ENCODE results near the gene ALCAM.

The ALCAM gene

DNA sequence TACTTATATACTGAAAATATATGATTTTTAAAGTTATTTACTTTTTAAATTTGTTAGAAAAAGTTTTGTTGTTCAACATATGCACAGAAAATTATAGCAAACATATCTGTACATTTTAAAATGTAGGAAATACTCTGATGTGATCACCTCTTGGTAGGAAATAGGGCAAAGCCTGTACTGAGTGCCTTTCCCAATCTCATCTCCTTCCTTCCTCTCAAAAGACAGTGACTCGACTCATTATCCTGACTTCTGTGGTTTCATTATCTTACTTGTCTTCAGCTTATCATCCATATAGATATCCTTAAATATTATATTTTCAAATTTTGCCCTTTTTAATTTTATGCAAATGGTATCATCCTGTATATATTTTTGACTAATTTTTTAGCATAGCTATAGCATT is 18.4 kb upstream of the ALCAM start:
- DNase-seq: no peak
- TF ChIP-seq POLR2A (IDR thresholded peaks at IDR 0.05; ENCODE audit: low read length) (no peak), GATA1 (IDR thresholded peaks at IDR 0.05; ENCODE audit: low read depth, low read length) (no peak)

DNA sequence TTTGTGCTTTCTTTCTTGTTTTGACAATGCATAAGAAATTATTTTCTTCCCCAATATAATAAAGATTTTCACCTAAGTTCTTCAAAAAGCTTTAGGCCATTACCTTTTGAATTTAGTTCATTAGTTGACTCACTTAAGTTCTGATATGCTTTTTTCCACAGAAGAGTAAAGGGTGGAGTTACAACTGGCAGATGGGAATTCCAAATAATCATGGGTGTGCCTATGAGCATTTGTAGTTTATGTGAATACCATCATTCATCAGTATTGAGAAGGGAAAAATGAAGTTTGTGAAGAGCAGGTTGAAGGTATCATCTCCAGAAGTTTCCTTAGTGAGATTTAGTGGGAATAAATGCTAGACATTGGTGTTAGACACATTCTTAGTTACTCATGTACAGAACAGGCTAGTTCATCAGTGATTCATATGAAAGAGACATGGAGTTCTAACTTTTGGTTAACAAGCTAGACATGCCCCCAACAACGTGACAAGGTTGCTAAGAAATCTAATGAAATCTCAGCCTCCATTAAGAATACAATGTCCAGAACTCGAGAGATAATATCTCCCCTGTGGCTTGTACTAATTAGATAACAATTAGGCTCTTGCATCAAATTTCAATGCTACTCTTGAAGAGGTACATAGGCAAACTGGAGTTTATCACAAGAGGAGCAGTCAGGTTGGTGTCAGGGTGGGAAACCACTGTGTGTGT is 16.9 kb upstream of the ALCAM start:
- TF ChIP-seq POLR2A (IDR thresholded peaks at IDR 0.05; ENCODE audit: low read length): no peak
- TF ChIP-seq GATA1 (IDR thresholded peaks at IDR 0.05; ENCODE audit: low read depth, low read length): no peak
- DNase-seq: no peak

DNA sequence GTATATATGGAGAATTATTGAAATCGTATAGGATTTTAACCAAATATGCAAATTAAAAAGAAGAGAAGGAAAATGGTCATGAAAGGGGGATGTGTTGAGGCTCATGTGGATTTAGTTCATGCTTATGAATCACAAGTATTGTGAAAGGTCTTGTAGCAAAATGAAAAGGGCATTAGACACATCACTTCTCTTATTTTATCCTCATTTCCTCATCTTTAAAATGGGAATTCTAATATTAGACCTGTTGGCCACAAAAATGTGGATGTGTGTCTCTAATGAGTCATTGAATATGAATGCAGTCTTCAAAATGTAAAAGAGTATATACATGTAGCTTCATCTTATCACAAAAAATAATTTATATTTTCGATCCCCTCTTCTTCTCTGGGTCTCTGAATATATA is 14.9 kb upstream of the ALCAM start:
- DNase-seq: no peak
- TF ChIP-seq GATA1 (IDR thresholded peaks at IDR 0.05; ENCODE audit: low read depth, low read length): no peak
- no peak for TF ChIP-seq POLR2A (IDR thresholded peaks at IDR 0.05; ENCODE audit: low read length)

DNA sequence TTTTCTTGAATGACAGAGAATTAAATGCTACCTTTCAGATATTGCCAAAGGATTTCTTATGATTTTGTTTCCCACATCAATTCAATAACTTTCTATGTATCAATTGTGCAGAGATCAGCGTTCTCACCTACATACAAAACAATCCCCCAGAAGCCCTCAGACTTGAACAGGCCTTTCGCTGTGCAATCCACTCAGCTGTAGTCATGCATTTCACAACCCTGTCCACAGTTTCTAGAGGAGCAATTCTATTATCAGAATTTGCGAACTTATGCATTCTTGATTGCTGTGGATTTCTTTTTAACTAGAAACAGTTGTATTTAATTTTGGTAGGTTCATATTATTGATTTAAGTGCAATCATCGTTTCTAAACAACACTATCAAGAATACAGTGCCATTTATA is 13.7 kb upstream of the ALCAM start:
- DNase-seq: no peak
- TF ChIP-seq POLR2A (IDR thresholded peaks at IDR 0.05; ENCODE audit: low read length): no peak
- no peak for TF ChIP-seq GATA1 (IDR thresholded peaks at IDR 0.05; ENCODE audit: low read depth, low read length)

DNA sequence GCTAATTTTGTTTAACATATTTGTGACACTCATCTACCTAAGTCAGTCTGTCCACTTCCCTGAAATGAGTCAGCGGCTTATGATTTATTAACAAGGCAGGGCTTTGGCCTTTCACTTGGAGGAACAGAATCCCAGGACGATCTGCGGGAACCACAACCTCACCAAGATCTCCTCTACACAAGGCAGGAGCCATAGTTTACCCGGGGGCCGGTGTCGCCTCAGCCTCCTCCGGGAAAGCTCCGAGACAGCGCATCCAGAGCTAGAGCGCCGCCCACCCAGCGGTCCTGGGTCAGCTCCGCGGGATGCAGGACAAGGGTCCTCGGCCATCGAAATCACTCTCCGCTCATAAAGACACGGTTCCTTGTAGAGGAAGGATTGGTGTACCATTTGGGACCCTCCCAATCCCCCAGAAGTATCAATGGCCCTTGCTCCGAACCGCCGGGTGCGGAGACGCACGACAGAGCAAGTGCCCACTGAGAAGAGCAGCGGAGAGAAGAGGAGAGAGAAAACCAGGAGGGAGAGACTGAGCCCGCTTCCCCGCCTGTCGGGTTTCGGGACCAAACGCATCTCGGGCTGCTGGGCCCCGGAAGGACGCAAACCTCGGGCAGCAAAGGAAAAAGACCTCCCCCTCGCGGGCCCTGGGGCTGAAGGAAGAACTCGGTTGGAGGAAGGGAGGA is 13.1 kb upstream of the ALCAM start:
- TF ChIP-seq POLR2A (IDR thresholded peaks at IDR 0.05; ENCODE audit: low read length) (no peak), GATA1 (IDR thresholded peaks at IDR 0.05; ENCODE audit: low read depth, low read length) (no peak)
- DNase-seq: no peak

DNA sequence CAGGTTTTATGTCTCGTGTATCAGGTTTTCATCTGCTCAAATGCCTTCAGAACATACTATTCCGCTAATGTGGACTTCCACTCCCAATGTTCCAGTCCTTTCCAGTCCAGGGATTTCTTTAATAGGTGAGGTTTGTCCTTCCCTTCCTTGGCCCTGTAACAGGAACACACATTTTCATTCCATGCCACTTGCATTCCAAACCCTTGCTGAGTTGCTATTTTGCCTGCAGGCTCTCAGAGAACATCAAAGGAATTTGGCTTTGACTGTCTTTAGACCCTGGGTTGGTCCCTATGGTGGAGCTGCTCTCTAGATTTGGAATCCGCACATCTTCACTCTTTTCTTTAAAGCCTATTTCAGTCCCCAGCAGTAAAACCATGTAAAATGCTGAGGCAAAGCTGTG is 12.3 kb upstream of the ALCAM start:
- no peak for TF ChIP-seq POLR2A (IDR thresholded peaks at IDR 0.05; ENCODE audit: low read length)
- no peak for DNase-seq

DNA sequence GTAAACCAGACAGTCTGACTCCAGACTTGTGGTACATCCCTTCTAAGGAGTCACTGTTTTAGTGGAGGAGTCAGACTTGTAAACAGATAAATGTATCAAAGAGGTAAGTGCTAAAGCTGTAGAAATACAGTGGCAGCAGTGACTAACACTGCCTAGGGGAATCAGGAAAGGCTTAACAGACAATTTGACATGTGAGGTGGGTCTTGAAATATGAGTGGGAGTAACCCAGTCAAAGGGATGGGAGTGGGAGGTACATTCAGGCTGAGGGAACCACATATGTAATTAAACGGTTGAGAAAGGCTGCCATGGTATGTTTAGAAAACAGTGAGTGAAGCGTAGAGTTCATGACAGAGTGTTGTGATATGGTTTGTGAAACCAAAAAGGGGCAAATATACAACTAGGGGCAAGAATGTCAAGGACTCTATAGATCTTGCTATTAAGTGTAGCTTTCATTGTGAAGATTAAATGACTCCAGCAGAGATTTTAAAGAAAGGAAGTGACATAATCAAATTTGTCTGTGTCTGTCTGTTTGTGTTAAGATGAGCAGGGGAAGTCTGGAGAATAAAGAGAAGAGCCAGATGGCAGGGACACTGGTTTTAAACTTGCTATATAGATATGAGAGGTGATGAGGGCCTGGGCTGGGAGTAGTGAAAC is 11.2 kb upstream of the ALCAM start:
- TF ChIP-seq POLR2A (IDR thresholded peaks at IDR 0.05; ENCODE audit: low read length) (no peak), GATA1 (IDR thresholded peaks at IDR 0.05; ENCODE audit: low read depth, low read length) (no peak)
- no peak for DNase-seq

DNA sequence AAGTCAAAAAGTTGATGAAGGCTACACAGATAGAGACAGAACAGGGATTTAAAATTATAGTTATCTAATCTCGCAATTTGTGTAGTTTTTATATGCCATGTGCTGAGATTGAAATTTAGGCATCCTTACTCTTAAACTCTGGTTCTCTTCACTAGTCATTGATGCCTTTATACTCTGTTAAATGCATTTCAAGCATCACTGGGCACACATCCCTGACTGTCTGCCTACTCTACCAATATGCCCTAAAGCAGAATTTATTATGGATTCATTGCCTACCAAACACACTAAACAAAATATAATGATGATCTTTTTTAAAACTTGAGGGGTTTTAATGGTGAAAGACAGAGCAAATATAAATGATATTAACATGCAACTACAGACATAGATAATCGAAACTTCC is 10.3 kb upstream of the ALCAM start:
- TF ChIP-seq POLR2A (IDR thresholded peaks at IDR 0.05; ENCODE audit: low read length) (no peak), GATA1 (IDR thresholded peaks at IDR 0.05; ENCODE audit: low read depth, low read length) (no peak)
- DNase-seq: no peak

DNA sequence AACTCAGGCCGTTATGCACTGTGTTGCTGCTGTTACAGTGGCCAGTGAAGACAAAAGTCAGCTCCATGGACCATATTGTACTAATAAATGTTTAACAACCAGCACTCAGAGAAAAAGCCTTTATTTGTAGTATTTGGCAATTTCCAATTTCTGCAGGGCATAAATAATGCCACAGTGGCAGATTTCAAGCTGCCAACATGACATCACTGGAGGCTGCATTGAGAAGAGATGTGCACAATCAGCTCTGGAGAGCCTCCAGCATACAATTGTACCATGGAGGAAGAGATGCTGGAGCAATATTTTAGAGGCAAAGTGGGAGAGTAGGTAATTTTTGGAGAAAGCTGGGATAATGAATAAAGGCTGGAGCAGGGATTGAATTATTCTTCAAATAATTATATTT is 9.7 kb upstream of the ALCAM start:
- TF ChIP-seq POLR2A (IDR thresholded peaks at IDR 0.05; ENCODE audit: low read length): no peak
- TF ChIP-seq GATA1 (IDR thresholded peaks at IDR 0.05; ENCODE audit: low read depth, low read length): no peak
- no peak for DNase-seq

DNA sequence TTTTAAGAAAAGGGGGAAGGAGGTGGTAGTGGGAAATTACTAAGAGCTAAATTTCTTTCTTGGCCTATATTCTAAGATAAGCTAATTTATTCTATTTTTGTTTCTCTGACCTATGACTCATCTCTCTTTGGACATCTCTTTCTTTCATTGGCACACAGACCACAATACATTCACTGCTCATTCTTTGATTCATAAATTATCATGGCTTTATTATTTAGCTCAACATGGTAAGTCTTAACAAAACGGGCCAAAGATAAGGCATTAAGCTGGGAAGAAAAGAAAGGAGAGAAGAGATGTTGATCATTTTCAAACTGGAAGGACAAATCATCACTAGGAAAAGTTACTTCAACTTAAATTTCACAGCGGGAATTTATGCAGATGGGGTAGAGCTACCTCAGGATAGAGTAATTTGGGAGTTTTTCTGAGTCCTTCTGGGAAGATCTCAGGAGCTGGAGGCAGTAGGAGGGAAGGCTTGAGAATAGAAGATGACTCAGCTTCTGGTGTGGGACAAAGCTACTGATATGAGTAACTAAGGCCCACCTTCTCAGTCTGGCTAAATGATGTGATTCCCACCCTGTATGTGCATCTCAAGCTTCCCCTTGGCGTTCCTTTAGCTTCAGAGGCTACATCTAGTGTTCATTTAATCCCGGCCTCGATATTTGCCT is 7.5 kb upstream of the ALCAM start:
- no peak for DNase-seq
- TF ChIP-seq GATA1 (IDR thresholded peaks at IDR 0.05; ENCODE audit: low read depth, low read length): no peak
- no peak for TF ChIP-seq POLR2A (IDR thresholded peaks at IDR 0.05; ENCODE audit: low read length)

DNA sequence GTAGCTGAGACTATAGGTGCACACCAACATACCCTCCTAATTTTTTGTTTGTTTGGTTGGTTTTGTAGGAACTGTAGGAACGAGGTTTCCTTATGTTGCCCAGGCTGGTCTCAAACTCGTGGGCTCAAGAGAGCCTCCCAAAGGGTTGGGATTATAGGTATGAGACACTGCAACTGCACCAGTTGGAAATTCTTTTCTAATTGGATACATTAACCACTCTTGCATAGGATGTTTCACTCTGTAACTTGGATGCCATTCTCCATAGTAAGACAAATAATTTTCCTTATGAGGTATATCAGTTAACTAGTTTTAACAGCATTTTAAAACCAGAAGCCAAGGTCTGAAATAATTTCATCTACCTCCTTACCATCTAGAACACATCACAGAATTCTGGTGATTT is 6.7 kb upstream of the ALCAM start:
- no peak for DNase-seq
- TF ChIP-seq POLR2A (IDR thresholded peaks at IDR 0.05; ENCODE audit: low read length): no peak
- no peak for TF ChIP-seq GATA1 (IDR thresholded peaks at IDR 0.05; ENCODE audit: low read depth, low read length)

DNA sequence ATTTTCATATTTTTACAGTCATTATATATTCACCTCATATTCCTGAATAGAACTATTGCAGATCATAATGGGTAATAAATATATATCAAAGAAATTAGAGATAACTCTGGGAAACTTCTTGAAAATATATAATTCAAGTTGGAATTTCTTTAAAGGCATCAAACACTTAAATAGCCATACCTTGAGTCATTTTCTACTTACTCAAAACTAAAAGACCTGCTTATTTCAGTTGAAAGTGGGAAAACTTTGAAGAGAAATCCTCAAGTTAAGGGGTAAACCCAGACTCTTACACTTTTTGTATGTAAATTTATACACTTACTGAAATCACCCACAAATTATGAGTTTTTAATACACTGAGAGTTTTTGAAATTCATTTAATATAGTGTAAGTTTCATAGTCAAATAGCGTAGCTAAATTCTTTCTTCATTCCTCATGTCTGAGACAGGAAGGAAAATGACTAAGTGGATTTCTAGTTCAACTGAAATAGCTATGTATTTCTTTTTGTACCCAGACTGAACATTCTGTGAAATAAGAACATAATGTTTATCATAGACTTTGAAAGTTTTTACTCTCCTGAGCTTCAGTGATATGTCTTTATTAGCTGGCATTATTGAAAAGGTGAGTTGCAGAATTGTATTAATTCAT is 4.6 kb upstream of the ALCAM start:
- TF ChIP-seq POLR2A (IDR thresholded peaks at IDR 0.05; ENCODE audit: low read length) (no peak), GATA1 (IDR thresholded peaks at IDR 0.05; ENCODE audit: low read depth, low read length) (no peak)
- no peak for DNase-seq

DNA sequence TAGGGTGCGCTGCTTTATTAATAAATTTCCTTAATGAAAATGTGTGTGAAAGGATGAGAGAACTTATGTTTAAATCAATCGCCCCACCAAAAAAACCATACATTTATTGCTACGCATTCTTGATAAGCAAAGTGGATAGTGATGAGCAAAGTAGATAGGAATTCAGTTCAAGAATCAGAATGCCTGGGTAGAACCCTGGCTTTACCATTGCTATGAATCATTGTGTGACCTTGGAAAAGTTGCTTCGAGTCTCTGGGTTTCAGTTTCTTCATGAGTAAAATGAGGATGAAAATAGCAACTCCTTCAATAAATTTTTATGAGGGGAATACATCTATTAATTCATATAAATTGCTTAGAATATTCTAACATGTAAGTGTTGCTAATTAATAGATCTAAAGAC is 2.6 kb upstream of the ALCAM start:
- no peak for DNase-seq
- TF ChIP-seq POLR2A (IDR thresholded peaks at IDR 0.05; ENCODE audit: low read length): no peak
- no peak for TF ChIP-seq GATA1 (IDR thresholded peaks at IDR 0.05; ENCODE audit: low read depth, low read length)

DNA sequence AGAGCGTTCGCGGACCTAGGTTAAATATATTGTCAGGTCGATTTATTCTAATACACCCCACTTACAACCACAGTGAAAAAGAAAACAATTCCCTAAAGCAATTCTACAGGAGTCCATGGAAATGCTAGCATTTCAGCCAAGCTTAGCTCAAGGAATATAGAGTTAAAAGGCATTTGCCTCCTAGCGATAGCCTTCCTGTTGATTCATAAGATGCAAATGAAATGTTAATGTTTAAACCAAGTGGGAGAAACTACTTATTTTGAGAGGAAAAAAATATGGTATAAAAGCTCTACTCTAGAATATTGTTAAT is 1.7 kb upstream of the ALCAM start:
- no peak for DNase-seq
- no peak for TF ChIP-seq GATA1 (IDR thresholded peaks at IDR 0.05; ENCODE audit: low read depth, low read length)
- TF ChIP-seq POLR2A (IDR thresholded peaks at IDR 0.05; ENCODE audit: low read length): no peak

Measured in erythroblast (primary cell).